Spleen (tissue), 11 donors: ENCODE results near the gene WDR6. TPM values are rescaled to one million over a fixed set of nuclear protein-coding genes. Genes with fewer than 3 reads are reported as not detected.

Experiments used
- DNase-seq: peaks from one replicate; pipeline ENCODE4 v3.0.0-alpha.2; 2020
- H3K27ac ChIP-seq, 8 donors: fragments of 200-600 bp; sonication (generic) in 7 of 8; 1 replicate in 4 of 8; 2 replicates in 4 of 8; pipeline versions ENCODE4 v1.5.0 to v1.8.0; 2016 to 2021; ENCODE audit warnings: inconsistent platforms in 4 of 8, mild to moderate bottlenecking in 4 of 8, moderate library complexity in 1 of 8
- H3K27me3 ChIP-seq, 7 donors: fragments of 200-600 bp; sonication (generic) in 6 of 7; replicated peaks in 1 of 7; 1 replicate in 4 of 7; 2 replicates in 3 of 7; pipeline versions ENCODE4 v1.5.0 to v1.8.0; 2016 to 2021; ENCODE audit warnings: inconsistent platforms in 3 of 7, mild to moderate bottlenecking in 1 of 7
- H3K36me3 ChIP-seq, 6 donors: fragments of 200-600 bp; sonication (generic) in 5 of 6; 1 replicate in 4 of 6; 2 replicates in 2 of 6; pipeline versions ENCODE4 v1.5.0 to v1.8.0; 2016 to 2021; ENCODE audit warnings: inconsistent platforms in 2 of 6
- H3K4me1 ChIP-seq, 6 donors: fragments of 200-600 bp; sonication (generic) in 5 of 6; 1 replicate in 3 of 6; 2 replicates in 3 of 6; pipeline versions ENCODE4 v1.5.0 to v1.8.0; 2016 to 2021; ENCODE audit warnings: inconsistent platforms in 3 of 6
- H3K4me3 ChIP-seq, 8 donors: fragments of 200-600 bp; sonication (generic) in 7 of 8; 1 replicate in 4 of 8; 2 replicates in 4 of 8; pipeline versions ENCODE4 v1.5.0 to v1.8.0; 2016 to 2021; ENCODE audit warnings: inconsistent platforms in 4 of 8, mild to moderate bottlenecking in 4 of 8, moderate library complexity in 2 of 8
- H3K9me3 ChIP-seq, 8 donors: fragments of 200-600 bp; sonication (generic) in 7 of 8; 1 replicate in 4 of 8; 2 replicates in 4 of 8; pipeline versions ENCODE4 v1.5.0 to v1.8.0; 2016 to 2021; ENCODE audit warnings: inconsistent platforms in 4 of 8
- CTCF ChIP-seq, 11 experiments: fragments of 200-600 bp in 7 of 11; fragments of 450-650 bp in 4 of 11; sonication (generic) in 4 of 11; IDR thresholded peaks in 8 of 11; conservative IDR thresholded peaks in 3 of 11; 1 replicate in 7 of 11; 2 replicates in 4 of 11; pipeline versions ENCODE4 v1.4.0 to v1.8.0; 2016 to 2021; ENCODE audit warnings: antibody characterized with exemption in 11 of 11, inconsistent platforms in 4 of 11, mild to moderate bottlenecking in 1 of 11
- POLR2A ChIP-seq, 3 donors: fragments of 450-650 bp; IDR thresholded peaks; one replicate each; pipeline ENCODE4 v1.5.1; 2017; ENCODE audit warnings: antibody characterized with exemption in 3 of 3, mild to moderate bottlenecking in 1 of 3
- POLR2AphosphoS5 ChIP-seq, 3 donors: sonication (generic); formaldehyde crosslinking; IDR thresholded peaks; one replicate each; pipeline ENCODE4 v1.5.1; 2017; ENCODE audit warnings: antibody characterized with exemption in 3 of 3
- WGBS, 5 donors: extraction: QIAGEN DNeasy Blood & Tissue Kit in 3 of 5; methylation state at CpG; one replicate each; pipeline versions ENCODE4 v1.1.5 to v1.1.7; 2013 to 2018; 5-methylcytosine and 5-hydroxymethylcytosine counted together
- intact Hi-C: fragments of 100-400 bp; cut with DNase I; formaldehyde crosslinking; loops from one replicate; pipeline ENCODE4 v1.15.0; 2023; ENCODE audit warnings: low total_unique reads
- polyA plus RNA-seq, 3 donors: library from polyadenylated mRNA; stranded (reverse); fragments of 200-250 nt; gene quantifications; one replicate each; pipeline ENCODE4 v1.2.1, GENCODE V29; 2013
- total RNA-seq, 7 donors: library from RNA; depleted of rRNA in 3 of 7; stranded (reverse); fragments of >200 nt in 3 of 7; fragmentation: NEBNext Ultra II Directional in 4 of 7; extraction: Animal tissue kit (Norgen Biotek cat#: 25700) in 4 of 7; gene quantifications; one replicate each; pipeline versions ENCODE4 v1.1.0 to v1.2.1, GENCODE V29; 2016 to 2021
- donor health status: healthy with polysubstance abuse.
- donor health status: DM: no; HTN: no; CAD: no; lungs with moderate emphysema.
- donor health status: DM: no; HTN: no; CAD: no.
- donor health status: Bipolar disorder and iron deficiency.
- donor health status: healthy.
- donor health status: DM: no; HTN: no; CAD: no.
- donor health status: DM: yes; HTN: yes; CAD: no.

The WDR6 gene
- total and polyA plus RNA-seq, 10 donors: 96.9 to 171 (median 142) TPM

DNA sequence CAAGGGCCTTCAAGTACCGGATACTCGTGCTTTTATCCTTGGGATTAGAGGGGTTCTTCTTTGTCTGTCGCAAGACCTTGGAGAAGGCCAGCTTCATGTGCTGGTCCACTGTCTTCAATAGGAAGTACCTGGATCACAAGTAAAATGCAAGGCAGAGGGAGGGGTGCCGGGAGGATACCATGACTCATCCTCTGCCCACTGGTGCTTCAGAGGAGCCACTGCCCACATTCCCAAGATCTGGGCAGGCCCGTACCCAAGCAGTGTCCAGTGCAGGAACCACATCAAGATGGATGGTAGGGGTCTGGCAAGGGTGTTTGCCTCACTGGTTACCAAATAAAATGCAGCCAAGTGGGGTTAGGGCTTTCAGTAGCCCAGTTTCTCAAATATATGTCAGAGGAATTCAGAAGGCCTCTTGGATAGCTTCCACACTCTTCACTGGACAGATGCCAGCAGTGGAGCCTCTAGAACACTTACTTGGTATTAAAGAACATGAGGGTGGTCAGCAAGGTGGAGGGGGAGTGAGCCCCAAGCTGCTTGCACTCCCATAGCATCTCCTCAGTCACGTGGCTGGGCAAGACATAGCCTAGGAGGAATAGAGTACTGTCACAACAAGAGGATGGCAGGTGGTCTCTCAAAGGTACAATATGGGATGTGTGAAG is 25.6 kb downstream of the WDR6 start:
- H3K4me1 ChIP-seq: peaks cover 8 to 33% (median 19%) of the 10 kb centered on the region in 6 donors
- TF ChIP-seq CTCF (IDR thresholded peaks at IDR 0.05 in 8 of 11, conservative IDR thresholded peaks at IDR 0.05 in 3 of 11): no peak
- H3K36me3 ChIP-seq: peaks cover 0 to 81% (median 66%) of the 10 kb centered on the region in 6 donors
- H3K4me3 ChIP-seq: no peak overlapping the region
- WGBS, 5 donors: 90 to 100% (median 94%) methylated on average over 5 to 6 of the region's 6 CpGs
- intact Hi-C loops: no loop called here
- H3K27ac ChIP-seq: peak overlapping the region in 1 of 8 donors; percentile 26
- no peak for DNase-seq
- H3K9me3 ChIP-seq: no peaks in the 10 kb centered on the region
- no peaks in the 10 kb centered on the region for H3K27me3 ChIP-seq

DNA sequence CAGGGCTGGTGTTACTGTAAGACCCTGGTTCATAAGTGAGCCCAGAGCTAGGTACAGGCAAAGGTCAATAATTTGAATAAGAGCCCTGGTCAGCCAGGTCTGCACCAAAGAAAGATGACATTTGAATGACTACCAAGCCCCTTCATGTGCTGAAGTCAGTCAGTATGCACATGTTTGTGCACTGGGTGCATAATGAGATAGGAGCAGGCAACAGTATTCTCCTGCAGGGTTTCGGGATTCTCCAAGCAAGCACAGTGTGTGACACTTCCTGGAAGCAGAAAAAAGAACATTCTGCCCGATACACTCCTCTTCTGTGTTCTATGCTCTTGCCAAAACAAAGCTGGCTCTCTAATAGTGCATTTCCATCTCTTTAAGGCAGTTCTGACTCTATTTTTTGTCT is 27.5 kb downstream of the WDR6 start:
- intact Hi-C loops: no loop called here
- TF ChIP-seq POLR2AphosphoS5 (IDR thresholded peaks at IDR 0.05) (no peak), CTCF (IDR thresholded peaks at IDR 0.05 in 8 of 11, conservative IDR thresholded peaks at IDR 0.05 in 3 of 11) (no peak), POLR2A (IDR thresholded peaks at IDR 0.05) (no peak)

DNA sequence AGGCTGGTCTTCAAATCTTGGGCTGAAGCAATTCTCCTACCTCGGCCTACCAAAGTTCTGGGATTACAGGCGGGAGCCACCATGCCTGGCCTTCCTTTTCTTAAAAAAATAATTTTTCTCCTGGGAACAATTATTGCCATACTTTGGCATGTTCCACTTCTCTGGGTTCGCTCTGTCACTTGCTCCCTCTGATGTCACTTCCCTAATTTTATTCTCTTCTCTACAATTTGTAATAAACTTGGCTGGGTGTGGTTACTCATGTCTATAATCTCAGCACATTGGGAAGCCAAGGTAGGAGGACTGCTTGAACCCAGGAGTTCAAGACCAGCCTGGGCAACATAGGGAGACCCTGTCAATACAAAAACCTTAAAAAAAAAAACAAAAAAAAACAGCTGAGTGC is 28.1 kb downstream of the WDR6 start:
- no peak for TF ChIP-seq CTCF (IDR thresholded peaks at IDR 0.05 in 8 of 11, conservative IDR thresholded peaks at IDR 0.05 in 3 of 11)
- intact Hi-C loops: no loop called here
- DNase-seq: no peak
- H3K27ac ChIP-seq: peak overlapping the region in 2 of 8 donors; percentile 4 to 32
- no peaks in the 10 kb centered on the region for H3K27me3 ChIP-seq
- no peak overlapping the region for H3K4me3 ChIP-seq
- 85 to 96% (median 93%) methylated on average over 3 of the region's 3 CpGs for WGBS, 5 donors
- H3K36me3 ChIP-seq: peaks cover 0 to 100% (median 84%) of the 10 kb centered on the region in 6 donors
- no peaks in the 10 kb centered on the region for H3K9me3 ChIP-seq
- peaks cover 0 to 10% (median 0%) of the 10 kb centered on the region in 6 donors for H3K4me1 ChIP-seq

More for the DNA sequence above, 27.5 kb downstream of the WDR6 start:
- Histone ChIP-seq H3K4me1 (peaks cover 0 to 15% (median 3%) of the 10 kb centered on the region in 6 donors), H3K4me3 (no peak overlapping the region), H3K27me3 (no peaks in the 10 kb centered on the region), H3K27ac (peak overlapping the region in 2 of 8 donors; percentile 4 to 32), H3K9me3 (no peaks in the 10 kb centered on the region), H3K36me3 (peaks cover 0 to 99% (median 82%) of the 10 kb centered on the region in 6 donors)
- 90 to 97% (median 95%) methylated on average over 2 of the region's 2 CpGs for WGBS, 5 donors
- DNase-seq: no peak

DNA sequence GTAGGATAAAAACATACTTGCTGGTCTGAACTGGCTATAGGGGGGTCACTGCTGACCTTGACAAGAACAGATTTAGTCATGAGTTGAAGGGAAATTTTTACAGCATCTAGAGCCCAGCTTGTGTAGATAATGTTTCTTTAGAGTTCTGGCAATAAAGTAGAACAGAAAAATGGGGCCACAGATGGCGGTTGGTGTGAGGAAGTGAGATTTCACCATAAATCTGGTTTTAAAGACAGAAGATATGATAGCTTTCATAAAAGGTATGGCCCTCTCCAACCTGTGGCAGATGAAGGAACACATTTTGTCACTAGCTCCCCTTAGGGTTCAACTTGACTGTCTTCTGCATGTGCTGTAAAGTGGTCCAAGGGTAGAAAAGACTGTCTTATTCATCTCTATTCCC is 46.4 kb downstream of the WDR6 start:
- no peak for DNase-seq
- intact Hi-C loops: no loop called here
- H3K36me3 ChIP-seq: peaks cover 0 to 100% (median 69%) of the 10 kb centered on the region in 6 donors
- TF ChIP-seq POLR2AphosphoS5 (IDR thresholded peaks at IDR 0.05): no peak
- no peak for TF ChIP-seq POLR2A (IDR thresholded peaks at IDR 0.05)
- no peak for TF ChIP-seq CTCF (IDR thresholded peaks at IDR 0.05 in 8 of 11, conservative IDR thresholded peaks at IDR 0.05 in 3 of 11)
- H3K4me3 ChIP-seq: no peak overlapping the region
- H3K27me3 ChIP-seq: no peaks in the 10 kb centered on the region
- peaks cover 0 to 4% (median 0%) of the 10 kb centered on the region in 6 donors for H3K4me1 ChIP-seq
- no peak overlapping the region for H3K27ac ChIP-seq
- WGBS, 5 donors: 54 to 84% (median 68%) methylated on average over 1 of the region's 1 CpG
- no peaks in the 10 kb centered on the region for H3K9me3 ChIP-seq
